Measurements from ENCODE around the gene ANKRD28. TPM values are rescaled to one million over a fixed set of nuclear protein-coding genes. Genes with fewer than 3 reads are reported as not detected.

Gene ANKRD28
- total RNA-seq, 1 experiment from 2014 or later, result 53.0 TPM

GRCh38 chr3:15633159-15633558 lies 164.6 kb downstream of the ANKRD28 start:
- Histone ChIP-seq H3K36me3 (ENCODE audit: low read depth, low read length) (no peaks in the 10 kb centered on the region), H3F3A (ENCODE audit: low read length, unreplicated experiment) (peaks cover 19% of the 10 kb centered on the region), H3K9me3 (ENCODE audit: low read length) (no peaks in the 10 kb centered on the region), H3K4me1 (ENCODE audit: insufficient read depth, low read length) (peaks cover 80% of the 10 kb centered on the region), H3K9ac (ENCODE audit: low read length) (peak overlapping the region; percentile 40; the same call in 1 of the 2 replicates), H3K27ac (ENCODE audit: low read length) (peak overlapping the region; percentile 97), H4K20me1 (ENCODE audit: low read length) (no peaks in the 10 kb centered on the region), H3K79me2 (ENCODE audit: low read length) (no peaks in the 10 kb centered on the region), H3K27me3 (ENCODE audit: low read length) (no peaks in the 10 kb centered on the region), H3K4me2 (ENCODE audit: low read length) (peak overlapping the region; percentile 83), H2AFZ (ENCODE audit: low read length) (no peak overlapping the region), H3K4me3 (ENCODE audit: low read length) (0 out of 2 replicates have a peak overlapping the region, but pooled peaks have one; percentile 30), H3K9me2 (replicated peaks; ENCODE audit: low read length) (no peaks in the 10 kb centered on the region)
- intact Hi-C loops (cut with micrococcal nuclease), result loop anchor here (10.0 kb wide), 1 partner anchor 612 kb away; no protein-coding TSS in a partner anchor
- DNase-seq (peak; percentile 26), ATAC-seq (no peak)
- ChIA-PET POLR2A (ENCODE audit: unreplicated experiment) (interaction anchor here (0.6 kb wide), 1 partner anchor 161 kb away, joined by 5 read pairs; no protein-coding TSS in a partner anchor), CTCF (no interaction called here)
- TF ChIP-seq, protein P1, sequence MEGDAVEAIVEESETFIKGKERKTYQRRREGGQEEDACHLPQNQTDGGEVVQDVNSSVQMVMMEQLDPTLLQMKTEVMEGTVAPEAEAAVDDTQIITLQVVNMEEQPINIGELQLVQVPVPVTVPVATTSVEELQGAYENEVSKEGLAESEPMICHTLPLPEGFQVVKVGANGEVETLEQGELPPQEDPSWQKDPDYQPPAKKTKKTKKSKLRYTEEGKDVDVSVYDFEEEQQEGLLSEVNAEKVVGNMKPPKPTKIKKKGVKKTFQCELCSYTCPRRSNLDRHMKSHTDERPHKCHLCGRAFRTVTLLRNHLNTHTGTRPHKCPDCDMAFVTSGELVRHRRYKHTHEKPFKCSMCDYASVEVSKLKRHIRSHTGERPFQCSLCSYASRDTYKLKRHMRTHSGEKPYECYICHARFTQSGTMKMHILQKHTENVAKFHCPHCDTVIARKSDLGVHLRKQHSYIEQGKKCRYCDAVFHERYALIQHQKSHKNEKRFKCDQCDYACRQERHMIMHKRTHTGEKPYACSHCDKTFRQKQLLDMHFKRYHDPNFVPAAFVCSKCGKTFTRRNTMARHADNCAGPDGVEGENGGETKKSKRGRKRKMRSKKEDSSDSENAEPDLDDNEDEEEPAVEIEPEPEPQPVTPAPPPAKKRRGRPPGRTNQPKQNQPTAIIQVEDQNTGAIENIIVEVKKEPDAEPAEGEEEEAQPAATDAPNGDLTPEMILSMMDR (conservative IDR thresholded peaks at IDR 0.05; ENCODE audit: low read depth, low read length), result no peak
- no peak for TF ChIP-seq EZH2 (IDR thresholded peaks at IDR 0.05; ENCODE audit: low read length, unreplicated experiment)
- TF ChIP-seq EZH2phosphoT487 (IDR thresholded peaks at IDR 0.05; ENCODE audit: borderline replicate concordance, low read length), result no peak
- BruUV-seq (replicated peaks), result no TSS peak

- POLR2A ChIA-PET (ENCODE audit: unreplicated experiment), result no interaction called here
- BruUV-seq (replicated peaks), result no TSS peak
Measured at GRCh38 chr3:15632212-15632580, 165.6 kb downstream of the ANKRD28 start.

More at GRCh38 chr3:15632212-15632580, 165.6 kb downstream of the ANKRD28 start:
- intact Hi-C loops (cut with micrococcal nuclease), result loop anchor here (10.0 kb wide), 1 partner anchor 613 kb away; no protein-coding TSS in a partner anchor
- Histone ChIP-seq H3K9me3 (ENCODE audit: low read length) (no peaks in the 10 kb centered on the region), H3K36me3 (ENCODE audit: low read depth, low read length) (no peaks in the 10 kb centered on the region), H3K4me2 (ENCODE audit: low read length) (no peak overlapping the region), H3K27me3 (ENCODE audit: low read length) (no peaks in the 10 kb centered on the region), H3K79me2 (ENCODE audit: low read length) (no peaks in the 10 kb centered on the region), H4K20me1 (ENCODE audit: low read length) (no peaks in the 10 kb centered on the region), H2AFZ (ENCODE audit: low read length) (no peak overlapping the region), H3K9me2 (replicated peaks; ENCODE audit: low read length) (no peaks in the 10 kb centered on the region), H3F3A (ENCODE audit: low read length, unreplicated experiment) (peaks cover 19% of the 10 kb centered on the region), H3K4me1 (ENCODE audit: insufficient read depth, low read length) (peaks cover 72% of the 10 kb centered on the region), H3K9ac (ENCODE audit: low read length) (no peak overlapping the region; the same call in 1 of the 2 replicates), H3K4me3 (ENCODE audit: low read length) (no peak overlapping the region), H3K27ac (ENCODE audit: low read length) (peak overlapping the region; percentile 89; the same call in 1 of the 2 replicates)
- DNase-seq (no peak), ATAC-seq (no peak)
- no peak for TF ChIP-seq EZH2phosphoT487 (IDR thresholded peaks at IDR 0.05; ENCODE audit: borderline replicate concordance, low read length)
- TF ChIP-seq, protein P1 (conservative IDR thresholded peaks at IDR 0.05; ENCODE audit: low read depth, low read length), result no peak
- CTCF ChIA-PET, result no interaction called here

Data from PC-3 (cell line).